NB4 (cell line): Measurements from ENCODE around the gene DLEC1.

Experiments used
- DNase-seq: peaks from one replicate; pipeline ENCODE4 v3.0.0; 2010; ENCODE audit warnings: low read depth
- H3K4me3 ChIP-seq: one replicate; pipeline ENCODE4 v1.5.1; 2011; ENCODE audit warnings: mild to moderate bottlenecking, low read depth, low read length, moderate library complexity
- MYC ChIP-seq: IDR thresholded peaks from 2 replicates; pipeline ENCODE4 v1.6.1; 2011; ENCODE audit warnings: low read depth, low read length
- POLR2A ChIP-seq: IDR thresholded peaks from 2 replicates; pipeline ENCODE4 v1.6.1; 2011; ENCODE audit warnings: mild to moderate bottlenecking; ENCODE audit not compliant: insufficient read length; ENCODE audit errors: extremely low read depth
- TF ChIP-seq, protein P1 (sequence below): IDR thresholded peaks from 2 replicates; pipeline ENCODE4 v1.6.1; 2011; ENCODE audit warnings: low read depth, low read length
- TF ChIP-seq, protein P2 (sequence below): IDR thresholded peaks from one replicate; pipeline ENCODE4 v1.5.1; 2012; ENCODE audit warnings: low read depth, low read length

The DLEC1 gene

DNA sequence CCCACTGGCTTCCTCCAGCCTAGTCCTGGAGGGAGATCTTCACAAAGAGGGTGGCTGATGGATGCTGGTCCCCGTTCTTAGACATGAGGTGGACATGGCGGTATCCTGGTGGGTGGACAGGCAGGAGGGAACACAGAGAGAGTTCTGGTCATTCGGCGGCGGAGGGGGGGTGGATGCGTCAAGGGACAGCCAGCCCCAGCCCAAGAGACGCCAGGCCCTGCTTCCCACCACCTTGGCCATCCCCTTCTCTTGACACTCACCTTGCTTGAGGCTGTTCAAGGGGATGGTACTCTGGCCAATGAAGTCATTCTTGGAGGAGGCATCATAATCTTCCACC is 31.3 kb upstream of the DLEC1 start:
- TF ChIP-seq, protein P1, sequence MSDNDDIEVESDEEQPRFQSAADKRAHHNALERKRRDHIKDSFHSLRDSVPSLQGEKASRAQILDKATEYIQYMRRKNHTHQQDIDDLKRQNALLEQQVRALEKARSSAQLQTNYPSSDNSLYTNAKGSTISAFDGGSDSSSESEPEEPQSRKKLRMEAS: no peak
- TF ChIP-seq, protein P2, sequence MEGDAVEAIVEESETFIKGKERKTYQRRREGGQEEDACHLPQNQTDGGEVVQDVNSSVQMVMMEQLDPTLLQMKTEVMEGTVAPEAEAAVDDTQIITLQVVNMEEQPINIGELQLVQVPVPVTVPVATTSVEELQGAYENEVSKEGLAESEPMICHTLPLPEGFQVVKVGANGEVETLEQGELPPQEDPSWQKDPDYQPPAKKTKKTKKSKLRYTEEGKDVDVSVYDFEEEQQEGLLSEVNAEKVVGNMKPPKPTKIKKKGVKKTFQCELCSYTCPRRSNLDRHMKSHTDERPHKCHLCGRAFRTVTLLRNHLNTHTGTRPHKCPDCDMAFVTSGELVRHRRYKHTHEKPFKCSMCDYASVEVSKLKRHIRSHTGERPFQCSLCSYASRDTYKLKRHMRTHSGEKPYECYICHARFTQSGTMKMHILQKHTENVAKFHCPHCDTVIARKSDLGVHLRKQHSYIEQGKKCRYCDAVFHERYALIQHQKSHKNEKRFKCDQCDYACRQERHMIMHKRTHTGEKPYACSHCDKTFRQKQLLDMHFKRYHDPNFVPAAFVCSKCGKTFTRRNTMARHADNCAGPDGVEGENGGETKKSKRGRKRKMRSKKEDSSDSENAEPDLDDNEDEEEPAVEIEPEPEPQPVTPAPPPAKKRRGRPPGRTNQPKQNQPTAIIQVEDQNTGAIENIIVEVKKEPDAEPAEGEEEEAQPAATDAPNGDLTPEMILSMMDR: no peak
- TF ChIP-seq POLR2A (no peak), MYC (no peak)
- DNase-seq: no peak
- H3K4me3 ChIP-seq: no peak overlapping the region

DNA sequence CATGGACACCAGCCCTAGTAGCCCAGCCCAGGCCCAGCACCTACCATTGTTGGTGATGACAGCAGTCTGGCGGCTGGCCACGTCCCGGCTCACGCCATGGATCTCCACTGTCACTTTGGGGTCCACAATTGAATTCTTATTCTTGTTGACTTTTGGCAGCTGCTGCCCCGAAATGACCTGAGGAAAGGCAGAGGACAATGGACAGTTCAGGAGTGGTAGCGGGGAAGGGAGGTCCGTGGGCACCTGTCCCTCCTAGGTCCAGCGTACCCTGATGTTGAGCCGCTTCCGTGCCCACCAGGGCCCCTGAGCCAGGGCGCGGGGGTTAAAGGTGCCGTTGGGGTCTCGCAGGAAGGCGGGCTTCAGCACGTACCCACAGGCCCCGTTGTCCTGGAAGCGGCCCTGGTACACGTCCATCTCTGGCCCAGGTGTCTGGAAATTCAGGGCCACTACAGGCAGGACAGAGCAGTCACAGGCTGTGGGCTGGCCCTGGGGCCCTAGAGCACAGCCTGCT is 30.8 kb upstream of the DLEC1 start:
- H3K4me3 ChIP-seq: no peak overlapping the region
- DNase-seq: no peak
- TF ChIP-seq, protein P1: no peak
- no peak for TF ChIP-seq MYC
- TF ChIP-seq, protein P2: no peak
- no peak for TF ChIP-seq POLR2A

DNA sequence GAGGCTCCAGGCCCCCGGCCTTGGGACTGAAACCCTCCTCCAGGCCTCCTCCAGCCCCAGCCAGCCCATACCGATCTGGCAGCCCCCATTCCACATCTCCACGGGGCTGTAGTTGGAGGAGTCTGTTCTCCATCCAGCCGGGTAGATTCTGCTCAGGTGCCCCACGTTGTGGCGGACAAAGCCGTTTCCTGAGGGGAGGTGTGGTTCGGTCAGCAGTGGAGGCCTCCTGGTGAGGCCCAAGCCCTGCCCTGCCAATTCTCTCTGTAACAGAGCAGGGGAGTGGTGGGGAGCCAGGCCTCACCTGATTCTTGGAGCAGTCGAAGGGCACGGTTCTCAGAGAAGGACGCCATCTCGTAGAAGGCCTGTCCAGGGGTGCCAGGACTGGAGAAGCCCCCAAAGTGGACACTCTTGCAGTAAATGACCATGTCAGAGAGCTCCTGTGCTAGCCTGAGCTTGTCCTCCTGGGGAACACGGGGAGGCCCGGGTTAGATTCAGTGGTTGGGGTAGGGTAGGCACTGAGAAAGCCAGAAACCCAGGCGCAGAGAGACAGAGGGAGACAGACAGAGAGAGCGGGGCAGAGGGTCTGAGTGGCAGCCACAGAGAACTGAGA is 29.9 kb upstream of the DLEC1 start:
- H3K4me3 ChIP-seq: no peak overlapping the region
- no peak for TF ChIP-seq MYC
- TF ChIP-seq, protein P1: no peak
- DNase-seq: no peak

DNA sequence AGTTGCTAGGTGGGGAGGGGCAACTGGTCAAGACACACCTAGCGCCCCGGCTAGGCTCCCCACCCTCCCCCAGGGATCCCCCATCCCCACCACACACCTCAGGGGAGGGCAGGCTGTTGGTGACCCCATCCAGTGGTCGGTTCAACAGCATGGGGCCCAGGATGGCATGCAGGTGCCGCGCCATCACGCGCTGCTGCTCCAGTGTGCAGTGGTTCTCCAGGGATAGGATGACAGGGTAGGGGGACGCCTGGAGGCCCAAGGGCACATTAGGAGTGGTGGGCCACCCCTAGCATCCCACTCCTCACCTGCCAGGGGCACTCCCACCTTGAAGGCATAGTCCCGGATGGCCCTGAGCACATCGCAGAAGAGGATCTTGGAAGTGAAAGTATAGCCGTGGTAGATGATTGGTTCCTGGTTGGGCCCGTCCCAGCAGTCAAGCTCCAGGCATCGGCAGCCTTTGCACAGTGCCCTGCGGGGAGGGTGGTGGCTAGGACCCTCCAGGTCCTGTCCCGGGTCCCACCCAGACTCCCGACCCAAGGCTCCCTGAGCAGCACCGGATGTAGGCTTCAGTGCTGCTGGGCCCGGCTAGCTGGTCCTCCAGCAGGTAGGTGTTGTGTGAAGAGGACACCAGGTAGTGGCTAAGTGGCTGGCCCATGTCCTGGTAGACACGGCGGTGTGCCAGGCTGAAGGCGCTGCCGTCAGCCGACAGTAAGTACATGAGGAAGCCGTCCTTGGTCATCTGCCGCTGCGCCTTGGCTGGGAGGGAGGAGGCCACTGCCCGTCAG is 29.0 kb upstream of the DLEC1 start:
- H3K4me3 ChIP-seq: no peak overlapping the region
- DNase-seq: no peak
- no peak for TF ChIP-seq MYC
- TF ChIP-seq POLR2A: no peak
- TF ChIP-seq, protein P2: no peak
- TF ChIP-seq, protein P1: no peak

DNA sequence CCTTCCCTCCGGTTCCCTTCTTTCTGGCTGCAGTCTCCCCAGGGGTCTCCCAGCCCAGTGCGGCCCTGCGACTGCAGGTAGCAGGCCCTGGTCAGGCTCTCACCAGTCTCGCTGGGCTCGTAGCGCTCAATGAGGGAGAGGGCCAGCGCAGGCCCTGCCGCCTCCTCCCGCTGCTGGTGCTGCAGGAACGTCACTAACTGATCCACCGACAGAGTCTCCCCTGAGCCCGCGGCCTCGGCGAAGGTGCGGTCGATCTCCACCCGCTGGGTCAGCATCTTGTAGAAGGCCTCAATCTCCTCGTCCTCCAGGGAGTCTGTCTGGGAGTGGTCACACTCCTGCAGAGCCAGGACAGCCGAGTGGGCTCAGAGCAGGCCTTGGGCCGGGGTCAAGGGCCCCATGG is 27.9 kb upstream of the DLEC1 start:
- TF ChIP-seq MYC (no peak), POLR2A (no peak)
- TF ChIP-seq, protein P1: no peak
- TF ChIP-seq, protein P2: no peak
- no peak for DNase-seq

DNA sequence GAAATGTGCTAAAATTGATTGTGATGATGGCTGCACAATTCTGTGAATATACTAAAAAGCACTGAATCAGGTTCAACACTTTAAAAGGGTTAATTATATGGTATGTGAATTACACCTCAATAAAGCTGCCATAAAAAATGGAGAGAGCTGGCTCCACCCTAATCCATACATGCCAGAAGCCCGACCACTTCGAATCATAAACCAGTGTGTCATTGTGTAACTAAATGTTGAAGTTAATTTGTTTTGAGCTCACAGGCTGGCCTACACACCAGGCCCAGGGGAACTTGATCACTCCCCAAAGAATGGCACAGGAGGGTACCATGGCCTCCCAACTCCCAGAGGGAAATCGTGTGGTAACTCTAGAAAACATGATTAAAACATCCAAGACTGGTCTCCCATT is 23.5 kb upstream of the DLEC1 start:
- DNase-seq: no peak
- no peak overlapping the region for H3K4me3 ChIP-seq
- no peak for TF ChIP-seq POLR2A
- TF ChIP-seq, protein P2: no peak
- TF ChIP-seq MYC: no peak
- TF ChIP-seq, protein P1: no peak

More for the DNA sequence above, 27.9 kb upstream of the DLEC1 start:
- H3K4me3 ChIP-seq: no peak overlapping the region
